HCT116 (cell line): ENCODE measurements around the gene PPIL4. TPM values are rescaled to one million over a fixed set of nuclear protein-coding genes. Genes with fewer than 3 reads are reported as not detected.

ENCODE experiments used
- ATAC-seq: fragments of 200-7000 bp; cut with Tn5 transposase; 2 replicates; pipeline ENCODE4 v1.9.1; 2020; ENCODE audit warnings: mild to moderate bottlenecking, moderate library complexity
- BruUV-seq: library from RNA; stranded (reverse); fragments of 400-500 nt; replicated peaks from 2 replicates; lab custom pipeline; 2021; lab: Mats Ljungman, UMichigan
- CTCF ChIA-PET: fragments of 300-600 bp; sonication (Branson Sonifier 250); formaldehyde crosslinking; loops from one replicate; lab custom pipeline; 2021; ENCODE audit warnings: antibody characterized with exemption; lab: Charles Lee
- POLR2A ChIA-PET: fragments of 300-600, 350-600 bp; sonication (Branson Sonifier 250); formaldehyde crosslinking; loops from one replicate; lab custom pipeline; 2021; ENCODE audit warnings: antibody characterized with exemption; lab: Charles Lee
- RAD21 ChIA-PET, 2 experiments: fragments of 300-600 bp; sonication (Branson Sonifier 250); formaldehyde crosslinking; loops; one replicate each; lab custom pipeline; 2023; ENCODE audit warnings: low total read pairs in 2 of 2; ENCODE audit not compliant: uncharacterized antibody in 2 of 2, unreplicated experiment in 2 of 2, low non-redundant PET in 1 of 2; lab: Charles Lee
- DNase-seq: peaks from one replicate; pipeline ENCODE4 v3.0.0-alpha.2; 2010; ENCODE audit warnings: low read depth, low spot score
- H2AFZ ChIP-seq: fragments of 200-600 bp; shearing (Covaris generic), sonication (generic); 2 replicates; pipeline ENCODE4 v1.6.1; 2017; ENCODE audit warnings: low read depth, mixed run types, mixed read lengths, antibody characterized with exemption, low read length; ENCODE audit not compliant: poor library complexity, severe bottlenecking
- H3K27ac ChIP-seq: 2 replicates; pipeline ENCODE4 v1.5.1; 2012; ENCODE audit warnings: low read depth, low read length
- H3K27me3 ChIP-seq: fragments of 200-600 bp; sonication (generic); 2 replicates; pipeline ENCODE4 v1.6.1; 2016; ENCODE audit warnings: mixed run types, low read length, mixed read lengths; ENCODE audit not compliant: insufficient read depth
- H3K36me3 ChIP-seq, 2 experiments: fragments of 200-500 bp in 1 of 2; fragments of 200-600 bp in 1 of 2; sonication (Bioruptor generic) in 1 of 2; sonication (generic) in 1 of 2; 2 replicates each; pipeline versions ENCODE4 v1.5.1 to v1.6.1; 2014 to 2016; ENCODE audit warnings: low read length in 2 of 2, inconsistent platforms in 1 of 2, mixed read lengths in 1 of 2, mixed run types in 1 of 2; ENCODE audit not compliant: insufficient read depth in 2 of 2, control insufficient read depth in 1 of 2
- H3K4me1 ChIP-seq, 2 experiments: fragments of 200-600 bp in 1 of 2; sonication (generic) in 1 of 2; 2 replicates each; pipeline versions ENCODE4 v1.5.1 to v1.6.1; 2012 to 2017; ENCODE audit warnings: low read length in 2 of 2, inconsistent platforms in 1 of 2, mild to moderate bottlenecking in 1 of 2, mixed read lengths in 1 of 2, mixed run types in 1 of 2, moderate library complexity in 1 of 2; ENCODE audit not compliant: insufficient read depth in 2 of 2, control insufficient read depth in 1 of 2
- H3K4me2 ChIP-seq: fragments of 200-600 bp; sonication (generic); 2 replicates; pipeline ENCODE4 v1.6.1; 2017; ENCODE audit warnings: mixed run types, low read length, mixed read lengths
- H3K4me3 ChIP-seq, 2 experiments: fragments of 200-600 bp in 1 of 2; sonication (generic) in 1 of 2; replicated peaks in 1 of 2; 2 replicates each; pipeline ENCODE4 v1.5.1; 2011 to 2016; ENCODE audit warnings: low read length in 2 of 2, control low read depth in 1 of 2, low read depth in 1 of 2, mild to moderate bottlenecking in 1 of 2, mixed read lengths in 1 of 2, mixed run types in 1 of 2
- H3K79me2 ChIP-seq: fragments of 200-600 bp; sonication (generic); 2 replicates; pipeline ENCODE4 v1.6.1; 2017; ENCODE audit warnings: mild to moderate bottlenecking, mixed run types, low read length, moderate library complexity, mixed read lengths; ENCODE audit not compliant: insufficient read depth
- H3K9ac ChIP-seq: fragments of 200-600 bp; sonication (generic); 2 replicates; pipeline ENCODE4 v1.6.1; 2016; ENCODE audit warnings: low read length, mixed read lengths
- H3K9me2 ChIP-seq: fragments of 200-600 bp; sonication (generic), shearing (Covaris generic); 2 replicates; pipeline ENCODE4 v1.6.1; 2017; ENCODE audit warnings: mixed run types, mild to moderate bottlenecking, moderate library complexity; ENCODE audit not compliant: insufficient read depth
- H3K9me3 ChIP-seq, 2 experiments: fragments of 200-500 bp in 1 of 2; fragments of 200-600 bp in 1 of 2; sonication (Bioruptor generic) in 1 of 2; sonication (generic) in 1 of 2; 2 replicates each; pipeline ENCODE4 v1.6.1; 2014 to 2017; ENCODE audit warnings: low read length in 2 of 2, mixed read lengths in 2 of 2, inconsistent platforms in 1 of 2, low read depth in 1 of 2, mild to moderate bottlenecking in 1 of 2, mixed run types in 1 of 2, moderate library complexity in 1 of 2; ENCODE audit not compliant: control insufficient read depth in 1 of 2, insufficient read depth in 1 of 2
- H4K20me1 ChIP-seq: fragments of 200-600 bp; sonication (generic), shearing (Covaris generic); 2 replicates; pipeline ENCODE4 v1.6.1; 2017; ENCODE audit warnings: mixed run types, mild to moderate bottlenecking, moderate library complexity; ENCODE audit not compliant: insufficient read depth
- CTCF ChIP-seq, 3 experiments: fragments of 200-600 bp in 1 of 3; sonication (generic) in 1 of 3; IDR thresholded peaks in 2 of 3; conservative IDR thresholded peaks in 1 of 3; 2 replicates each; pipeline ENCODE4 v1.5.1; 2012 to 2017; ENCODE audit warnings: low read depth in 2 of 3, low read length in 2 of 3, antibody characterized with exemption in 1 of 3, borderline replicate concordance in 1 of 3, control low read depth in 1 of 3, mild to moderate bottlenecking in 1 of 3, mixed read lengths in 1 of 3, mixed run types in 1 of 3, moderate library complexity in 1 of 3; ENCODE audit not compliant: insufficient read depth in 1 of 3
- ELF1 ChIP-seq: IDR thresholded peaks from 2 replicates; pipeline ENCODE4 v1.6.1; 2012; ENCODE audit warnings: low read depth, borderline replicate concordance
- FOSL1 ChIP-seq: IDR thresholded peaks from 2 replicates; pipeline ENCODE4 v1.6.1; 2012; ENCODE audit warnings: low read depth
- JUND ChIP-seq: IDR thresholded peaks from 2 replicates; pipeline ENCODE4 v1.6.1; 2012
- ZBTB33 ChIP-seq: IDR thresholded peaks from 2 replicates; pipeline ENCODE4 v1.6.1; 2011; ENCODE audit warnings: mild to moderate bottlenecking, low read length, moderate library complexity; ENCODE audit not compliant: insufficient replicate concordance; ENCODE audit errors: extremely low read depth
- intact Hi-C: fragments of 100-400 bp; cut with micrococcal nuclease; formaldehyde crosslinking; loops from 2 replicates; pipeline ENCODE4 v1.10.0; 2022
- total RNA-seq: library from RNA; stranded (reverse); gene quantifications from one replicate; pipeline ENCODE4 v1.2.1, GENCODE V29; 2021; ENCODE audit not compliant: unreplicated experiment

PPIL4 gene
- total RNA-seq, 1 experiment from 2014 or later: 31.0 TPM

- Histone ChIP-seq H2AFZ (peak overlapping the region; percentile 12), H3K4me3 (no peak overlapping the region), H3K4me1 (peaks cover 8 to 13% of the 10 kb centered on the region in 2 experiments; a peak in 3 of 4 replicates), H3K36me3 (no peaks in the 10 kb centered on the region), H3K9me3 (no peaks in the 10 kb centered on the region), H3K9me2 (no peaks in the 10 kb centered on the region), H3K79me2 (peaks cover 14% of the 10 kb centered on the region), H3K9ac (no peak overlapping the region), H3K27ac (no peak overlapping the region), H4K20me1 (no peaks in the 10 kb centered on the region), H3K27me3 (no peaks in the 10 kb centered on the region), H3K4me2 (no peak overlapping the region)
- no TSS peak for BruUV-seq
- TF ChIP-seq ZBTB33 (no peak), JUND (peak; percentile 37; the same call in 1 of the 2 replicates), FOSL1 (peak; percentile 55; the same call in 1 of the 2 replicates)
- POLR2A ChIA-PET: no interaction called here
- DNase-seq: no peak
- ATAC-seq: no peak
- intact Hi-C loops: no loop called here
- CTCF ChIA-PET: interaction anchor here (1.7 kb wide), 1 partner anchor 18 kb away, joined by 4 read pairs; the partner anchor contains the start of gene PPIL4
- RAD21 ChIA-PET: interaction anchor here in 1 of 2 experiments (0.7 kb wide), 1 partner anchor 74 kb away, joined by 3 read pairs; no protein-coding TSS in a partner anchor
Measured at GRCh38 chr6:149563203-149563927, 17.5 kb upstream of the PPIL4 start.

GRCh38 chr6:149560736-149561135 lies 14.9 kb upstream of the PPIL4 start:
- ChIA-PET CTCF (interaction anchor here (1.0 to 1.1 kb wide), 6 partner anchors 8 to 532 kb away, joined by 3 to 7 read pairs (median 4); partner anchors contain the start of gene PPIL4), RAD21 (no interaction called here)
- Histone ChIP-seq H3K27ac (no peak overlapping the region), H3K36me3 (no peaks in the 10 kb centered on the region), H3K4me1 (peaks cover 2 to 4% of the 10 kb centered on the region in 2 experiments; a peak in 2 of 4 replicates), H3K27me3 (no peaks in the 10 kb centered on the region), H2AFZ (peak overlapping the region; percentile 92), H3K9ac (no peak overlapping the region), H3K9me3 (no peaks in the 10 kb centered on the region), H3K9me2 (no peaks in the 10 kb centered on the region), H3K4me2 (peak overlapping the region; percentile 40; the same call in 1 of the 2 replicates)
- BruUV-seq: no TSS peak
- ATAC-seq: peak; percentile 83
- TF ChIP-seq ELF1 (no peak), CTCF (IDR thresholded peaks at IDR 0.05 in 2 of 3, conservative IDR thresholded peaks at IDR 0.05 in 1 of 3; ENCODE audit: borderline replicate concordance in 1 of 3, insufficient read depth in 1 of 3, low read depth in 2 of 3, low read length in 2 of 3) (peak in 2 of 3 experiments; percentile 61 to 71; a peak in 4 of 6 replicates)
- TF ChIP-seq, all 23 proteins: peak for 1
- H4K20me1 ChIP-seq: no peaks in the 10 kb centered on the region
- peak; percentile 58 for DNase-seq
- POLR2A ChIA-PET: interaction anchor here (1.0 kb wide), 1 partner anchor 84 kb away, joined by 3 read pairs; no protein-coding TSS in a partner anchor
- no peaks in the 10 kb centered on the region for H3K79me2 ChIP-seq
- H3K4me3 ChIP-seq: no peak overlapping the region
- intact Hi-C loops: no loop called here
